ENCODE data around the gene PIEZO2. TPM values are rescaled to one million over a fixed set of nuclear protein-coding genes. Genes with fewer than 3 reads are reported as not detected.

PIEZO2 gene
- total and polyA plus RNA-seq, 2 of the 8 experiments (the other 6 are each of a cell fraction or from before 2014, with no cell fraction given): 4.7 to 16.5 TPM

GRCh38 chr18:10663750-10664149, 485.6 kb downstream of the PIEZO2 start:
- Histone ChIP-seq H3K79me2 (ENCODE audit: control insufficient read depth in 1 of 2, insufficient read depth in 2 of 2, low read length in 2 of 2) (no peaks in the 10 kb centered on the region), H2BK20ac (ENCODE audit: low read length) (no peak overlapping the region), H2BK5ac (ENCODE audit: low read depth, low read length) (no peak overlapping the region), H3K4me2 (ENCODE audit: insufficient read depth in 1 of 2, low read depth in 2 of 2, low read length in 2 of 2) (no peak overlapping the region), H3K9ac (replicated peaks in 1 of 4; ENCODE audit: extremely low read depth in 1 of 4, low read depth in 3 of 4, low read length in 3 of 4) (no peak overlapping the region), H3K23ac (ENCODE audit: insufficient read length) (no peak overlapping the region), H2BK12ac (ENCODE audit: low read depth, low read length) (no peak overlapping the region), H3K36me3 (ENCODE audit: control insufficient read depth in 2 of 4, insufficient read depth in 4 of 4, low read length in 3 of 4) (no peaks in the 10 kb centered on the region), H3K18ac (ENCODE audit: extremely low read depth, low read length) (no peak overlapping the region), H3K14ac (ENCODE audit: insufficient read length) (no peak overlapping the region), H3K56ac (replicated peaks; ENCODE audit: insufficient read length, low read depth, low read length) (no peak overlapping the region), H2BK120ac (replicated peaks; ENCODE audit: low read depth, low read length) (no peak overlapping the region), H3K4ac (replicated peaks; ENCODE audit: insufficient read length, low read depth, low read length) (no peak overlapping the region), H3K27me3 (replicated peaks in 1 of 4; ENCODE audit: control insufficient read depth in 3 of 4, extremely low read depth in 1 of 4, insufficient read depth in 3 of 4, low read length in 3 of 4) (no peaks in the 10 kb centered on the region), H4K8ac (ENCODE audit: extremely low read depth, insufficient read depth, low read length) (no peak overlapping the region), H3K79me1 (ENCODE audit: low read depth, low read length) (no peaks in the 10 kb centered on the region), H3K4me1 (replicated peaks in 1 of 4; ENCODE audit: control insufficient read depth in 3 of 4, insufficient read depth in 4 of 4, low read length in 3 of 4) (no peaks in the 10 kb centered on the region), H2BK15ac (ENCODE audit: low read length) (no peak overlapping the region), H3K9me3 (ENCODE audit: insufficient read depth in 2 of 2, low read depth in 1 of 2, low read length in 1 of 2) (no peaks in the 10 kb centered on the region), H3K4me3 (ENCODE audit: extremely low read depth in 1 of 4, insufficient read depth in 2 of 4, low read depth in 3 of 4, low read length in 4 of 4) (no peak overlapping the region), H2AK5ac (ENCODE audit: low read depth, low read length) (no peak overlapping the region), H4K91ac (replicated peaks; ENCODE audit: insufficient read length, low read length) (no peak overlapping the region), H4K20me1 (replicated peaks in 1 of 2; ENCODE audit: control insufficient read depth in 1 of 2, insufficient read depth in 2 of 2, low read length in 2 of 2) (no peaks in the 10 kb centered on the region), H3K27ac (ENCODE audit: low read depth, low read length) (no peak overlapping the region), H2AFZ (ENCODE audit: low read length) (no peak overlapping the region), H3K23me2 (ENCODE audit: low read depth, low read length) (no peaks in the 10 kb centered on the region), H4K5ac (ENCODE audit: insufficient read length, low read depth, low read length) (no peak overlapping the region)
- WGBS, 2 experiments (ENCODE audit: extremely low coverage in 1 of 2, insufficient coverage in 1 of 2, insufficient read length in 1 of 2, insufficient replicate concordance in 2 of 2, low coverage in 1 of 2, low lambda C conversion rate in 2 of 2, missing lambda C conversion rate in 1 of 2): 75% methylated on average over 9 of the region's 9 CpGs; no CpG with 5 or more reads in 1 of the 2 experiments
- FAIRE-seq: no peak
- TF ChIP-seq E2F6 (IDR thresholded peaks at IDR 0.05) (peak; percentile 83), SP2 (IDR thresholded peaks at IDR 0.05; ENCODE audit: low read length) (no peak)
- POLR2A ChIA-PET (ENCODE audit: partially characterized antibody): no interaction called here
- CTCF ChIA-PET (ENCODE audit: partially characterized antibody): interaction anchor here (0.6 to 1.4 kb wide), 2 partner anchors 122 to 525 kb away, joined by 3 to 4 read pairs; no protein-coding TSS in a partner anchor
- DNase-seq (ENCODE audit: low read depth in 1 of 2, low spot score in 2 of 2): no peak
